Effector CD8-positive, alpha-beta T cell (primary cell): ENCODE data around the gene SERBP1.
"Not testable (repeated sequence)": the region's sequence is repeated elsewhere in the genome, so short reads cannot be mapped to it uniquely, and the experiment has no call there.

ENCODE experiments used
- DNase-seq: peaks from one replicate; lab custom pipeline; 2025; lab: John Stamatoyannopoulos, UW
- total RNA-seq, 4 experiments: gene quantifications; one replicate each; lab custom pipeline; 2026; lab: John Stamatoyannopoulos, UW

Gene SERBP1
- 234 to 484 (median 252) reads per million in 4 experiments for total RNA-seq

DNA sequence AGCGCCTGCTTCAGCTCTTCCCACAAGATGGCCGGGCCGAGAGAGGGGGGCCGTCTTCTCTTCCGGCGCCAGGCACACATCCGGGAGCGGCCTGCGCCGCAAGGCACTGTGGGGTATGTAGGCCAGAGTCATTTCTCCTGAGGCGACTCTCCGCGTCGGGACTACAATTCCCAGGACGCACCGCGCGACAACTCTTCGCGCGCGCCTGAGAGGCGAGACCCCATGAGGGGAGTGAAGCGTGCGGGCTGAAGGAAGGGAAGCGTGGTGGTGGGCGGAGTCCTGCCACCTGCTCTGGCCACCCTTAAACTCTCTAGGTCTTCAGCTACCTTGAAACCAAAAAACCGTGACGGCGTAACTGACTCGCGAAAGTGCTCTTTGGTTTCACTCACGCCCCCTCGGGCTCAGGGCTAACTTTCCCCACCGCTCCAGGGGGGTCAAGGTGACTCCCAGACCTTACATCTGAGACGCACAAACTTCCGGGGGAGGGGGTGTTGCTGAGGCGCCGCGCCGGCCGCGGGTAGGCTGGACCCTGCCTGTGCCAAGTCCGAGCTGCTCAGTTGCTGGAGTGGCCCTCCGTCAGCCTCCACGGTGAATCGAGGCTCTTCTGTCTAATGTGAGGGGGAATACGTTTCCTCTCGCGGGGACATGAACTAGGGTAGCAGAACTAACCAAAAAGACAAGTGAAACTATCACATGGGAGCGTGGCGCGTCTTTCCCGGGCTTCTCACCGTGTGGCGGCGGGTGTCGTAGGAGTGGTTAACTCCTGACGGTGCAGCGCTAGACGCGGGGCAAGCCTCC lies at the start of gene SERBP1:
TSS of gene SERBP1 (minus strand) at position 45 of the 798 bp plus-strand sequence. CDS start 102 bp downstream, outside the sequence.
- peak; percentile 93 for DNase-seq

DNA sequence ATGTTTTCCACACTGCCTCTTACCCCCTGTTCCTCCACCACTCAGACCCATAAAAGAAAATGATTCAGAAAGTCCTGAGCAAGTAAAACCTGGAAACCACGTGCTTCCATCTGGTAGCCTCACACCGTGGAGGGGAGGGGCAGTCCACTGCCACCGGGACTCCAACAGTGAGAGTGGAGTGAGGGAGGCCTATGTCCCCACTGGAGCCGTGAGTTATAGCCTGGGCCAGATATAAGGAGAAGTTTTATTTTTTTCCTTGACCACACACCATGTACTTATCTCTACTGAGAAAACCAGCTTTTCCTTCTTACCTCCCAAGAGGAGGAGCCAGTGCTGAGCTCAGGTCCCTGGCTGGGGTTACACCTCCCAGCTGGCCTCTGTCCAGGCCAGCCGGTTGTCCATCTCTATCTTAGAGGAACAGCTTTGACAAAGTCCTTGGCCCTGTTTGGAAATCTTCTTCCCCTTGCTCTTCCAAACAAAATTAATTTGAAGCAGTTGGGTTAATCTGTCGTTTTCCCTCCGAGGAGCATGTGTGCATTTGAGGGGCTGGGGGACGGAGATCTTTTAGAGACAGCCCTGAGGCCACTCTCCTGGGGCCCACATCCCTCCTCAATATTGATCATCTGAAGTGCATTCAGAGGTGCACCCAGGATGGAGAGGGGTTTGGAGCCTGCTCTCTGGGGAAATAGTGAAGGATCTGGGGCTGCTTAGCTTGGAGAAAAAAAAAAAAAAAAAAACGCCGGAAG lies 49.1 kb upstream of the SERBP1 start:
- DNase-seq: no peak

DNA sequence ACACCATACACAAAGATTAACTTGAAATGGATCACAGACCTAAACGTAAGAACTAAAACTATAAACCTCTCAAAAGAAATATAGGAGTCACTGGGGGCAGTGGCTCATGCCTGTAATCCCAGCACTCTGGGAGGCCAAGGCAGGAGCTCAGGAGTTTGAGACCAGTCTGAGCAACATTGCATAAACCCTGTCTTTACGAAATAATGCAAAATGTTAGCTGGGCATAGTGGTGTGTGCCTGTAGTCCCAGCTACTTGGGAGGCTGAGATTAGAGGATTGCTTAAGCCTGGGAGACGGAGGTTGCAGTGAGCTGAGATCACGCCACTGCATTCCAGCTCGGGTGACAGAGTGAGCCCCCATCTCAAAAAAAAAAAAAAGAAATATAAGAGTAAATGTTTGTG lies 46.7 kb upstream of the SERBP1 start:
- no peak for DNase-seq

DNA sequence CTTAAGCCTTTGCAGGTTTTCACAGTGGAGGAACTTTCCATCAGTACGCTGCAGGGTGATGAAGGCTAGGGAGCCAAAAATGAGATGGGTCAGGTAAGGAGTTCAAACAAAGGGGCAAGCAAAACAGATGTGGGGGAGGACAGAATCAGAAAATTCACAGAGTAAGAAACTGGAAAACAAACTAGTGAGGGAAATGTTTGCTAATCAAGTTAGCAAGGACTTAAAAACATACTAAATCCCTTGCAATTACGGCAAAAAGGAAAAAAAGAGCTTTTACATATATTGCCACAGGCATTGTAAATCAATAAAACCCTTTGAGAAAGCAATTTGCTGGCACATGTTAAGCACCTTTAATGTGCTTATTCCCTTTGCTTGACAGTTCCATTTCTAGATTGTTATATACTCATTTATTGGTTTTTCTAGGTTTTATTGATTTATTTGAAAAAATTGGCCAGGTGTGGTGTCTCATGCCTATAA lies 45.8 kb upstream of the SERBP1 start:
- DNase-seq: no peak

DNA sequence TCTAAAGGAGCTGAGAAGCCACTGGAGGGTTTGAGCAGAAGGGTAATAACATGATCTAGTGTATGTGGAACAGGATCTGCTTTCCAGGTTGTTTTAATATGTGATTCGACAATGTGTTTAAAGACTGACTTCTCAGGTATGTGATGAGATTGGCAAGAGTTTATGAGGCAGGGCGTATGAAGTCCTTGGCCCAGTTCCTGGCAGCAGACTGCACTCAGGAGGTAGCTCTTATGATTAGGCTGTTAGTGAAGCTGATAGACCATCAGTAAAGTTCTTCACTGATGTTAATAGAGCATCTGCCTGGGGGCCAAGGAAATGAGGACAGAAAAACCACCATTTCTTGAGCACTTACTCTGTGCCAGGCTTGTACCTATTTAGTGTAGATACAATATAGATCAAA lies 41.9 kb upstream of the SERBP1 start:
- DNase-seq: no peak

DNA sequence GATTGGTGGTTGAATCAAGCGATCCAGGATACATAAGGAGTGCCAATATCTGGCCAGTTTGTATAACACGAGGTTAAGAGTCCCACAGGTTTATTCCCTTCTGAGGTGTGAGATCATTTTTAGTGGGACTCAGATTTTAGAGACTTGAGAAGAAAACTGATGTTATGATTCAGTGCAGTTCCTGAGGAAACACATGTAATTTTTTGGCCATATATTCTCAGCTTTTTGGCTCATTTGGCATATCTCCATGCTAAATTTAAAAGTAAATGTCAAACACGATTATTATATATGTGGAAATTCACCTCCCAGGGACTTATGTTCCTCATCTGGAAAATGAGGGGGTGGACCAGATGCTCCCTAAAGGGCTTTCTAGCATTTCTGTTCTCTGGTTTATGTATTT lies 39.2 kb upstream of the SERBP1 start:
- no peak for DNase-seq

DNA sequence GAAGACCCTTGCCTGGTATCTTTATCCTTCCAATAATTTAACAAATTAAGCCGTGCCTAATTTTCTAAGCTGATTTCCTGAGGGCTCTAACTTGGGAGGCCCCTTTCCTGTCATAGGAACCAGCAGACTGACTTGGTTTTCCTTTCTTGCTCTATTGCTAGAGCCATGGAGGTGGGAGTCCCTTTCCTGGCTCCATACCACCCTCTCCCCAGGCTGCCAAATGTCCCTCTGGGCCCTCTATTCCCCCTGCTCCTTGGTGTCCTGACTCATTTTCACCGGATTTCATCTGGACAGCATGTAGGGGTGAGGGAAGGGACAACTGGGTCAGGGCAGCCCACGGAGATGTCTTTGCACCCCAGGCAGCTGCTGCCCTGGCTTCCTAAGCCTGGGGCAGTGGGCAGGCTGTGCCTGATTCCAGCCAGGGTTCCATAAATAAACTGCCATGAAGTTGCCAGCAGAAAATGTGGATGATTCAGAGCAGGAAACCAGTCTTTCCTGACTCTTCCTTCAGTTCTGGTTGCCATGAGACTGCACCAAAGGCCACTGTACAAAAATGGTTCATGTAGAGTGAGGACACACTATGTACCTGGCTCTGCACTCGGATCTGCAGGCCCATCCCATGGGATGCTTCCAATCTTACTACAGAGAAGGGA lies 38.0 kb upstream of the SERBP1 start:
- DNase-seq: no peak

DNA sequence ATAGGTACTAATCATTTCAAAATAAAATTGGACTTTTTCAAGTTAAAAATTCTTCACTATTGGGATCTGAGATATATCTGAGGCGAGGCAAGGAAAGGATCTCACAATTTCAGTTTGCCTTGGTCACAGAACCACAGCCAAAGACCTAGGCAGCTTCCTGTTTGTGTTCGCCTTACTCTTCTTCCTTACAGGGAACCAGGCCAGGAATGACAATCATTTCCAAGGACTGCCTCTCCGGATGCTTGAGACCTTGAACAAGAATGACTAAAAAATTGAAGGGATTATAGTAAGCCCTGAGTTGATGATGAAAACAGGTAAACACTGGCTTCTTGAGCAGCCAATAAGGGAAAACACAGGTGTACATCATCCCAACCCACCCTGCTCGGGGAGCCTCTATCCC lies 35.2 kb upstream of the SERBP1 start:
- DNase-seq: no peak

DNA sequence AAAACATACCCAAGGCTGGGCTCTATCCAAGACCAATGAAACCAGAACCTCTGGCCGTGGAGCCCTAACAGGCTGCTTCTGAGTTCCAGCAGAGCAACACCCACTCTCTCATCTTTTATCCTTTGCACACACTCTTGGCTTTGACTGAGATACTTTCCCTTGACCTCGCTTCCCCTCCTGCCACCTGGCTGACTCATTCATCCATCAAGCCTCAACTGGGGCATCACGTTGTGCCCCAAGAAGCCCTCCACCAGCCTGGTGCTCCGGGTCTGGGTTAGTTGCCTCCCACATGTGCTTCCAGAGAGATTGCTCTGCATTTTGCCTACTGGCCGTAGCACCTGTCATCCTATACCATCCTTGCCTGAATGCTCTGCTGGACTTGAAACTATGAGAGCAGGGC lies 34.5 kb upstream of the SERBP1 start:
- DNase-seq: no peak

DNA sequence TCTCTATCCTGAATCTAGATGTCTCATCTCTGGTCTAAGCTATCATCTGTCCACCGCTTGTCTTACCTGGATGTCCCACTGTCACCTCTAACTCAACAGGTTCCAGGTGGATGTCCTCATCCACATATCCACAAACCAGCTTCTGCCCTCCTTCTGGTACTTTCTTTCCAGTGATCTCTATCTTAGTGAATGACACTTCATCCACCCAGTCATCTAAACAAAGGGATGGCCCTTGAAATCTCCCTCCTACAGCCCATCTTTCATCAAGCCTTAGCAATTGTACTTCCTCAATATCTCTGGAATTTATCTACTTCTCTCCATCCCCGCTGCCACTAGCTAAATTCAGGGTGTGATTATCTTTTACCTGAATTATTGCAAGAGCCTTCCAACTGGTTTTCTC lies 33.9 kb upstream of the SERBP1 start:
- no peak for DNase-seq

DNA sequence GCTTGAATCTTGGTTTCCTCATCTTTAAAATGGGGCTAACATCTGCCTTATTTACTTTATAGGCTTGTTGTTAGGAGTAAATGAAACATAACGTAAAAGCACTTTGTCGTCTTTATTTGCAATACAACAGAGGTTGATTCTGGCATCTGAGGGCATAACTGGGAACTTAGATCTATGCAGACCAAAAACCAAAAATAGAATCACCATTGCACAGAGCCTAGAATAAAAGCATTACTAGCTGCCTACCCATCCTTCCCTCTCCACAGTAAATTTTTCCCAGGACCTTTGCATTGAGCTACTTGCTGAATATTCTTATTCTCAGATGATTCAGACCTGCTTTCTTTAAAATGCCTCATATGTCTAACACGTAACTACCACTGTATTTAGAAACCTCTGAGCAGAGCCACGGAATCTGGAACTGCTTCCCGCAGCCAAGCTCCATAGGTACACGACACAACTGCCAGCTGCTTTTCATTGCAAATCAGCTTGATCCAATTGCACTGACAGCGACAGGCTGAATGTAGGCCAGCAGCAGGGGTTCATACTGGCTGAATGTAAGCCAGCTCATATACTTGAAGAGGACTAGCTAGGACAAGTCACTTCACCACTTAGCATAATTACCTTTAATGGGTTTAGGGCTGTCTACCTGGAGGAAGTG lies 33.2 kb upstream of the SERBP1 start:
- no peak for DNase-seq

DNA sequence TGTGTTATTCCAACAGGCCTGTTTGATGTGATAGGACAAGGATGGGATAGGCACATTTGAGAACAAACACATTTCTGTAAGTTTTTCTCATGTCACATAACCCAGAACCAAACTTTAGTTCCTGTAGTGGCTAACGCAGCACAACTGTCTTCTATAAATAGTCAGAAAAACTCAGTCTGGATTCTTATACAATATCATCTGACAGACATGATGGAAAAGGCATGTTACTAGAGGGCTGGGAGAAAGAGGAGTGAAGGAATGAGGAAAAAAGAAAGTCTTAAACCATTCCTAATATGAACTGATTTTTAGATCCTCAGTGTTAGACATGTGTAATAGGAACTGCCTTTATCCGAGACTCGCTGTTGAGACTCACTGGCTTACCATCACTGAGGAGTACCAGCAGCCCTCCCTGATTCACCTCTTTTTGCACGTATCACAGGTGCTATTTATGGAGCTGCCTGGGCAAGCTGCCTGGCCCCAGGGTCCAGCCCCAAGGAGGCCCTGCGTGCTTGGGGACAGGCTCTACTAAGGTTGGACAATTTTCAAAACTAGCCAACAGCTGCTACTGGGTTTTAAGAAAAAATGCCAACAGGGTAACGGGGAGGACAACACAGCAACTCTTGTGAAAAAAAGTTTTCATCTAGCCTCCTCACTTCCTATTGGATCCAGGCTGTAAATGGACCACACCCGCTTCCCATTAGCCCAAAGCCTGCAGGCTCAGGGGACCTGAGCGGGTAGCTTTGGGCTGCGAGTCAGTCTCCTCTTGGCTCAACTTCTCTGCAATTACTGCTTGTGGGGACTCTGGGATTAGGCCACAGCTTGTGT lies 30.7 kb upstream of the SERBP1 start:
- no peak for DNase-seq

DNA sequence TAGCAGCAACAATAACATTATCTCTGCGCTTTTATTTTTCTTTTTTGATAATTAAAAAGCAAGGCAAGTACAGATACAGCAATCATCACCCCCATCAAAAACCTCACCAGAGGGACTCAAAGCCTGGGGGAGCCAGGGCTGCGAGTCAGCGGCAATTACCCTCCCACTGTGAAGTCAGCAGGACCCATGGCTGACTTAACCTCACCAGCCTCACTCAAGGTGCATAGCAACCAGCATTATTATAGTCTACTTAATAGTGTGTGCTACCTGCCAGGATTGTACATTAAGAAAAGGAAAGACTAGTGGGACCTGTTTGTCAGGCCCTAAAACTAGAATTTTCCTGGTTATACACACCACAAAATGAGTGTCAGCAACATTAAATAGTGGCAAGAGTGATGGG lies 28.9 kb upstream of the SERBP1 start:
- no peak for DNase-seq

DNA sequence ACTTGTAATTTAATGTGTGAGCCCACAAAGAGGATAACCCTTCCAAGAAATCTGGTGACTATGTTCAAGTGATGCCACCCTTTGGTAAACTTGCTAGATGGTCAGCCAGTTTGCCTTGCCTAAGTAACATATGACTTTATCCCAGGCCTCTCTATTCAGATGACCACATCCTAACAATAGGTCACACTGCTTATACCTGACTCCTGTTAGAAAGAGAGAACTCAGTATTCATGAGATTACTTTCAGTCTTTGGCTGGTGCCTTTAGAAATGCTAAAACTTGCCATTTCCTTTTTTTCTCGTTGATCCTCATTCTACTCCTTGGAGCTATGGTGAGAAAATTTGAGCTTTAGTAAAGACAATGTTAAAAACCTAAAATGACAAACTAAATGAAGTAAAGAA lies 28.5 kb upstream of the SERBP1 start:
- DNase-seq: no peak

DNA sequence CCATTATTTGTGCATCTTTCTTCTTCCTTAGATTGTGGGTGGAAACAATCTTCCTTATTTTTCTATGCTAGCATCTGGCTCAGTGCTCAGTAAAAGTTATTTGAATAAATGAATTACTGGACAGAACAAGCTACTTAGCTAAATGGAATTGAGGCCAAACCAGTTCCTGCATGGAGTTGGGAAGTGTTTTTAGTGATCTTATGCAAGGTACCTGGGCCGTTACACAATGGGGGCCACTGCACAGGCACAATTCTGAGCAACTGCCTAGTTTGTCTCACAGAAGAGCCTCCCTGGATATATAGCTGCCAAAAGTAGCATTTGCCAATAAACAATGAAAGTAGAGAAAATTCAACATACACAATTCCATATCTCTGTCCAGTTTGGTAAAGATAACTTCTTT lies 27.0 kb upstream of the SERBP1 start:
- DNase-seq: no peak

DNA sequence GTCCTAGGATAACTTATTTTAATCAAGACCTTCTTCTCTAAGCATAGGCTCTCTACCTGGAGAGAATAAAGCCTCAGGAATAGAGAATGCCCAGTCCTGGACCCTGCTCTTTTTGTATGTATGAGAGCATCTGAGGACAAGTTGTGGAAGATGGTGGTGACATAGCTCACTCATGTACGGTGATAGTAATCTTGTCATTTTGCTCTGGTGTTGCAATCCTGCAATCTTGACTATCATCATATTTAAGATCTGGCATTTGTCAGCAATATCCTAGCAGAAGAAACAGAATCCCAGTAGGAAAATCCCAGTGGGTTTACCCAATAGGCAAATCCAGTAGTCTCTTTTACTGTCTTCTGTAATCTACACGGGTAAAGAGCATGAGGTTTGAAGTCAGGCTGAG lies 21.6 kb upstream of the SERBP1 start:
- DNase-seq: no peak

DNA sequence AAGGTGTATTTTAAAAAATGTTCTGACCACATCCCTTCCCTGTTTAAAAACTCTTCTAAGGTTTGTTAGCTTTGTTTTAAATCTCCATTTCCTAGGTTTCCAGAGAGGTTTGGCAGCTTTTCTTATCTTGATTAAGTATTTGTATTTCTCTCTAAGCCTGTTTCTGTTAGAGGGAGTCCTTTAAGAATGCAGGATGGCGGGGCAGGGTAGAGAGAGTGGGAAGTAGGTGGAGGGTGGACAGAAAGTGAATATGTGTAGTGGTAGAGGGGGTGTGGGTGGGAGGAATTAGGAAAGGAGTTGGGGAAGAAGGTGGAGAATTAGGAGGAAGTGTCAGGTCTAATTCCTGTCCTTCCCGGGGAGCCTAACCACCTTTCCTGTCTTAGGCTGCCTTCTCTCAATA lies 21.2 kb upstream of the SERBP1 start:
- DNase-seq: no peak

DNA sequence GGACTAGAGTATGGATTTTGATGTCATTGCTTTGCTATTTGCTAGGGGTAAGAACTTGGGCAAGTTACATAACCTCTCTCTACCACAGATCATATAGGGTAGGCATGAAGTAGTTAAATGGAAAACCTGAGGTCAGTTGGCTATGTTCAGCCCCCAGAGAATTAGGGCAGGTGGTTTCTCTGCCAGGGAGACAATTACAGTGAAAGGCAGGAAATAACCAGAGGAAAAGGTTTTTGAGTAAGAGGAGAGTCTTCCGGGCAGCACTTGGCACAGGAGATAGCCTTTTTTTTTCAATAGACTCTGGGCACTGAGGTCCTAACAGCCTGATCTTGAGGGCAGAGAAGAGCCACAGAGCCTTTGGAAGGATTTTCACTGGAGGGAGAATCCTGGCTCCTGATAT lies 16.7 kb upstream of the SERBP1 start:
- no peak for DNase-seq

DNA sequence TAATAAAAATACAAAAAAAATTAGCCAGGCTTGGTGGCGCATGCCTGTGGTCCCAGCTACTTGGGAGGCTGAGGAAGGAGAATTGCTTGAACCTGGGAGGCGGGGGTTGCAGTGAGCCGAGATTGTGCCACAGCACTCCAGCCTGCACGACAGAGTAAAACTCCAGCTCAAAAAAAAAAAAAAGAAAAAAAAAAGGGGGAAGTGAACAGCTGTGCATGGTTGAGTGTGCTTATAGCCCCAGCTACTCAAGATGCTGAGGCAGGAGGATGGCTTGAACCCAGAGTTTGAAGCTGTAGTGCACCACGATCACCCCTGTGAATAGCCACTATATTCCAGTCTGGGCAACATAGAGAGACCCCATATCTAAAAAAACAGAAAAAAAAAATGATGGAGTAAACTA lies 15.8 kb upstream of the SERBP1 start:
- not testable (repeated sequence) for DNase-seq

DNA sequence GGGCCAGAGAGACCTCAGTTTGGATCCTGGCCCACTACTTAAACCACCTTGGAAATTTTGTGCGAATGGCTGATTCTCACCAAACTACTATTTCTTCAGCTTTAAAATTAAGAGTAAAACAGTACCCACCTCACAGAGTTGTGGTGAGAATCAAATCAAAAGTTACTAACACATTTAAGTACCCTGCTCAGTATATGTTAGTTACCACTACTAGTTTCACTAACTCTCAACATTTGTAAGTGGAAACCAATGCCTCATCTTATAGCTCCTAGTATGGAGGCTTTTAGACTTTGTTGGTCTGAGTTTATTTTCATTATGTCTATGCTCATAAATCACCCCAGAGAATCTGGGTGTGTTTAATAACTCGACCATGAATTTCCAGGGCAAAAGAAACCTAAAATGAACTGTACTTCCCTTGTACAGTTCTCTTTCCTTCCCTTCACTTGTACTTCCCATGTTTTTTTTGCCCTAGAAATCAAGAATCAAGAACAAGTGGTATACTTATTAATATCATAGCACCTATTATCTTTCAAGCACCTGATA lies 11.6 kb upstream of the SERBP1 start:
- no peak for DNase-seq

DNA sequence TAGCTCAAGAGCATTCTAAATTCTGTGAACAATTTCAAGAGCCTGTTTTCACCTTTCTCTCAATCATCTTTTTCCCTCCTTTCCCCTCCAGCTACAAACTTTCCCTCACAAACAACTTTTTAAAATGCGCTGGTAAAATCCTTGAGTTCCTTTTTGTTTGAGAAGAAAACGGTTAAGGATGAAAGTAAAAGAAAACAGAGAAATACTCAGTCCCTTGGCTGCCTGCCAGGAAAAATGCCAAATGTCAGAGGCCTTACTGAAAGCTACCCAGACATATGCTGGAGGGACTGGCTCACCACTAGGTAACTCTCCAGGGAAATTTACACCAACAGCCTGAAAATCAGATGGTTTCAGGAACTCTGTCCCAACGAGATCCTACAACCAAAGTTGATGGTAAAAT lies 11.0 kb upstream of the SERBP1 start:
- DNase-seq: no peak
